GM12874 (cell line): ENCODE measurements around the gene WNT7B.

Experiments used
- TF ChIP-seq, protein P1 (sequence below): IDR thresholded peaks from 2 replicates; pipeline ENCODE4 v1.5.1; 2011; ENCODE audit warnings: low read depth, mild to moderate bottlenecking, control low read depth, low read length, moderate library complexity; ENCODE audit not compliant: insufficient read depth

The WNT7B gene

DNA sequence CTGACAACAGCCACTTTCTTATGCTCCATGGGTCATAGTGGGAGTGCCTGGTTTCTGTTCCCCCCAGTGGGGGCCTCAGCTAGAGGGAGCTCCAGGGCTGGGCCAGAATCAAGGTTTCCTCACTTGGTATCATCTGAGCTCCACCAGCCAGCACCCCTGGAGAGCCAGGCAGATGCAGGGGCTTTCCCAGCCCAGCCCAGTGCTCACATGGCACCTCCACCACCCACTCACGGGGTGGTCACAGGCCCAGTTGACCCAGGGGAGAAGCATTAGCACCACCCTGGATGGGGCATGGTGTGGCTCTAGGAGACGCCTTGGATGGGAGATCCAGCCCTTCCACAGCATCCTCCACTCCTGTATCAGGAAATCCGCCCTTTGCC, 24.1 kb upstream of the WNT7B start:
- TF ChIP-seq, protein P1, sequence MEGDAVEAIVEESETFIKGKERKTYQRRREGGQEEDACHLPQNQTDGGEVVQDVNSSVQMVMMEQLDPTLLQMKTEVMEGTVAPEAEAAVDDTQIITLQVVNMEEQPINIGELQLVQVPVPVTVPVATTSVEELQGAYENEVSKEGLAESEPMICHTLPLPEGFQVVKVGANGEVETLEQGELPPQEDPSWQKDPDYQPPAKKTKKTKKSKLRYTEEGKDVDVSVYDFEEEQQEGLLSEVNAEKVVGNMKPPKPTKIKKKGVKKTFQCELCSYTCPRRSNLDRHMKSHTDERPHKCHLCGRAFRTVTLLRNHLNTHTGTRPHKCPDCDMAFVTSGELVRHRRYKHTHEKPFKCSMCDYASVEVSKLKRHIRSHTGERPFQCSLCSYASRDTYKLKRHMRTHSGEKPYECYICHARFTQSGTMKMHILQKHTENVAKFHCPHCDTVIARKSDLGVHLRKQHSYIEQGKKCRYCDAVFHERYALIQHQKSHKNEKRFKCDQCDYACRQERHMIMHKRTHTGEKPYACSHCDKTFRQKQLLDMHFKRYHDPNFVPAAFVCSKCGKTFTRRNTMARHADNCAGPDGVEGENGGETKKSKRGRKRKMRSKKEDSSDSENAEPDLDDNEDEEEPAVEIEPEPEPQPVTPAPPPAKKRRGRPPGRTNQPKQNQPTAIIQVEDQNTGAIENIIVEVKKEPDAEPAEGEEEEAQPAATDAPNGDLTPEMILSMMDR = no peak

DNA sequence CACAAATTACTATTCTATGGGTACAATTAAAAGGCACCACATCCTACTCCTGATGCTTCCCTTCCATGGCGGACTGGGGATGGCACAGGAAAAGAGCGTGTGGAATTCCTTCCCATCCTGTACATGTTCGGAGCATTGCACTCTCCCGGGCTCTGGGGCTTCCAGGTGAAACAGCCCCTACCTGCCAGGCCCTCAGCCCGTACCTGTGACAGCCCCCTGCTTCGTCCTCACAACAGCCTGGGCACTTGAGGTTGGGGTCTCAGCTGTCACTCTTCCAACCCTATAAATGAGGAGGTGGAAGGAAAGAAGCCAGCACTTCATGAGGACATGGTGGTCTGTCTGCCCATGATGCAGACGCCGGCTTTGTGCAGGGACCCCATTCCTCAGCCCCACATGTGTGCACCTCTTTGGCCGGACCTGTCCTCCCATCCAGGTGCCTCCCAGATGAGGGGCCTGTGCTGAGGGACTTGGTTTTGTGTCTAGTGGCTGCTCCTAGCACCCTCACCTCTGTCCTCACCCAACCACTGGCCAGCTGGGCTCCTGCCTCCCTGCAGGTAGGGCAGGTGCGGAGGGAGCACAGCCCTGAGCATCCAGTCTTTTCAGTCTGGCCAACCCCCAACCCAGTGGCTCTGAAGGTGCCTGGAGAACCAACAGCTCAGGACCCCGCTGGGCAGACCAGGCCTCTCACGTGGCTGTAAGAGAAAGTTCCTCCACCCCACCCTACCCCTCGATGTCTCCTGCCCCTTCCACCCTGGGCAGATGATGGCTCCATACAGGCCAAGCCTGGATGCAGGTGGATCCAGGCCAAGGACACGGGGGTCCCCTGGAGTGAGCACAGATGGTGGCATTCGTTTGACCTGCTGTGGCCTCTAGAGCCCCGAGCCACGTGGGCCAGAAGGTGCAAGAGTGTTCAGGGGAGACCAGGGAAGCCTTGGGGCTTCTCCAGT, 23.4 kb upstream of the WNT7B start:
- TF ChIP-seq, protein P1 = no peak

DNA sequence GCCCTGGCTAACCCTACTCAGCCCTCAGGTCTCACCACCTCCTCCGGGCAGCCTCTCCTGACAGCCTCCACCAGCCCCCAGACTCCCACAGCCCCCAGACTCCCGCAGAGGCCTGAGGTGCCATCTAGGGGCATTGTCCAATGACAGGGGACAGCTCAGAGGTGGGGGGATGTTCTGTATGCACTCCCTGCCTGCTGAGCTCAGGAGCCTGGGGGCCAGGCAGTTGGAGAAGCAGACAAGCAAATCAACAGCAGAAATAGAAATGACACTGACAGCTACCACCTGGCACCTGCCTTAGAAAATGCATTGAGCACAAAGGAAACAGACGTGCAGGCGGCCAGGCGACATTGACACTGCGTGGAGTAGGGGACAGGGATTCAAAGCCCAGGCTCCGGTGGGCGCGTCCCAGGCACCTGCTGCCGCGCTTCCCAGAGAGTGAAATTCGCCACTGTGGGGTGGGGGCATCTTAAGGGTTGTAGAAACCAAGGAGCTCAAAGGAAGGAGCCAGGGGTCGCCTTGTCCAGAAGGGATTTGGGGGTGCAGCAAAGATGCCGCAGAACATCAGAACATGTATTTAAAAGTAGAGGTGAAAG, 22.5 kb upstream of the WNT7B start:
- TF ChIP-seq, protein P1 = no peak

DNA sequence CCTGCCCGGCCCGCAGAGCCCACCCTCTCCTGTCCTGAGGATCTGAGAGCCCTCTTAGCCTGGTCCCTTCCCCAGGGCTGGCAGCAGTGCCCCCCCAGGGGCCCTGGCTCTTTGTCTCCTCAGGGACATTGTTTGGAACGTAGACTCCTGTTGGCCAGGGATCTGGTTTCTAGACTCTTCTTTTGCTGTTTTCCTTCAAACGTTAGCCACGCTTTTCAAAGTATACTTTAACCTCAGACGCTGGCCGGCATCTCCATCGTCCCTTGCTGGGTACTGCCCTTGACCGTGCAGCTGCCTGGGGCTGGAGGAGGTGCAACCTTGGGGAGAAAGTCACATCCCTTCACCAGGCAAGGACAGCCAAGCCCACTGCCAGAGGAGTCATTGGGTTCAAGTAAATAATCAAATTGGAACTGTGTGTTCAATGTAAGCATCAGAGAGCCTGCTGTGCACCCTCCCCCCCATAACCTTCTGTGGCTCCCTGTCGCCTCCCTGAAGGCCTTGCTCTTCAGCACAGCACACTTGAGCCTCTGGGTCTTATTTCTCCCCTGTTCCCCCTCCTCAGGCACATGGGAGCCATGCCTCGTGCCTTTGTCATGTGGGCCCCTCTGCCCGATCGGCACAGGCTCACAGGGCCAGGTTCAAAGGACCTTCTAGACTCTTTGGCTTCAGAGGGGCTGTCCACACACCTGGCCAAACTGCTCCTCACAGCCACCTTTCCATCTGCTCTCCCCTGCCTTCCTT, 21.8 kb upstream of the WNT7B start:
- TF ChIP-seq, protein P1 = no peak

DNA sequence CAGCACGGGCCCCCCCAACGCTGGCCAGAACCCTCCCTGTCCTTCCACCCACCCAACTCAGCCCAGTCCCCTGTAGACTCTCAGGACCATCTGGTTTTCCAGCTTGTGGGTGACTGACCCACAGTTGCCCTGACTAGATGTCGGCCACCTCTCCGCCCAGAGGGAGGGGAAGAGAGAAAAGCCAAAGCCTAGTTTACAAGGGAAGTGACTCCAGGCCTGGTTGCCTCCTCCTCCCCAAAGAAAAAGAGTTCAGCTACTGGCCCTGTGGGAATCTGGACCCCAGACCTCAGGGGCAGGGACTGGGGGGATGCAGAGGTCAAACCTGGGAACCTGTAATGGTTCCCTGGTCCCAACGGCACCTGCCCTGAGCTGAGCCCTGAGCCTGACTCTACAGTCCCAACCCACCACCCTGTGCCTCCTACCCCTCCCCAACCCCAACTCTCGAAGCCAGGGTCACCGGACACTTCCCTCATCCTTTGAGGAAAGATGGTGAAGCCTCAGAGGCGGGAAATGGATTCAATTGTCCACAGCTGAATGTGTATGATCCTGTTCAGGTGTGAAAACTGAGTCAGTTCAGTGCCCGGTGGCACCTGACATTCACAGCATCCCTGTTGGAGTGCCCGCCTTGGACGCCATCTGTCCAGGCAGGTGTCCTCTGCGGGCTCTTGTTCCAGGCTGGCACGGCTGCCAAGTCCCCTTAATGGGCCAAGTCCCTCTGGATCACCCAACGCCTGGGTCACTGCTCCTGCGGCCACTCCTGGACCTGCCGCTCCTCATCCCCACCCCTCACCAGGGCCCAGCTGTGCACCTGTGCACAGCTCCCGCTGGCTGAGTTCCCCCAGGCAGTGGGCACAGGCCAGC, 21.0 kb upstream of the WNT7B start:
- TF ChIP-seq, protein P1 = no peak

DNA sequence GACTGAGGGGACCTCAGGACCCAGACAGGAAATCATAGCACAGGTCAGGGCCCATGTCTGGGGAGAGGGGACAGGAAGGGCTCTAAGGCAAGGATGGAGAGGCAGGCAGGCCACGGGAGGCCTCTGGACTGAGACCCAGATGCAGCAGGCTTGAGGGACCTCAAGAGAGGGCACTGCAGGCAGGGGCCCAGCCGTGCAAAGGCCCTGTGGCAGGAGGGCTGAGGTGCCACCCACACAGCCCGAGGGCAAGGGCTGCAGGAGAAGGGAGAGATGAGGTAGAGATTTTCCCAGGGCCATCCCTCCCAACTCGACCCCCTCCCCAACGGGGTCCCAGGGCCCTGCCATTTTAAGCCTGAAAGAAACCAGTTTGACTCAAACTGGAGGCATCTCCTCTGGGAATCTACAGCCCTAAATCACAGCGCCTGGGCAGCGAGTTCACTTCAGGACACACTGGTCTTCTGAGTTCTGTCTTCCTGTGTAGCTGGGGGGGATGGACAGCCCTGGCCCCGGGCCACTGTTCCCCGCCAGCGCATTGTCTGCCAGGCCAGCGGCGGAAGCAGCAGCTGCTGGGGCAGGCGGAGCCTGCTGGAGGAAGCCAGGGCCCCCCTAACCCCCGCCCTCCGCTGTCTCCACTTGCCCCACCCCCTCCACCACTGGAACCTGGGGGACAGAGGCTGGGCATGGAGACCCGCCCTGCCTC, 20.3 kb upstream of the WNT7B start:
- TF ChIP-seq, protein P1 = no peak
